Thymus (tissue), 14 donors: ENCODE measurements around the gene GCSAM. TPM values are rescaled to one million over a fixed set of nuclear protein-coding genes. Genes with fewer than 3 reads are reported as not detected.

Experiments used
- DNase-seq, 9 donors: peaks; one replicate each; pipeline ENCODE4 v3.0.0-alpha.2; 2013; ENCODE audit warnings: low spot score in 9 of 9, low read depth in 6 of 9, missing footprints in 1 of 9
- H3K27ac ChIP-seq, 2 donors: one replicate each; pipeline ENCODE4 v1.5.1; 2013; ENCODE audit warnings: control low read depth in 1 of 2, low read depth in 1 of 2, low read length in 1 of 2, mild to moderate bottlenecking in 1 of 2, moderate library complexity in 1 of 2
- H3K27me3 ChIP-seq, 2 donors: one replicate each; pipeline ENCODE4 v1.5.1; 2013; ENCODE audit warnings: low read length in 1 of 2; ENCODE audit not compliant: control insufficient read depth in 2 of 2, insufficient read depth in 1 of 2
- H3K36me3 ChIP-seq, 2 donors: one replicate each; pipeline ENCODE4 v1.5.1; 2013; ENCODE audit warnings: low read length in 1 of 2, mild to moderate bottlenecking in 1 of 2, moderate library complexity in 1 of 2; ENCODE audit not compliant: control insufficient read depth in 2 of 2, insufficient read depth in 2 of 2
- H3K4me1 ChIP-seq, 2 donors: one replicate each; pipeline ENCODE4 v1.5.1; 2013; ENCODE audit warnings: low read length in 2 of 2; ENCODE audit not compliant: control insufficient read depth in 2 of 2, insufficient read depth in 2 of 2
- H3K4me3 ChIP-seq, 2 donors: one replicate each; pipeline ENCODE4 v1.5.1; 2013; ENCODE audit warnings: low read length in 2 of 2, control low read depth in 1 of 2, mild to moderate bottlenecking in 1 of 2
- H3K9me3 ChIP-seq, 2 donors: one replicate each; pipeline ENCODE4 v1.5.1; 2013; ENCODE audit warnings: low read length in 1 of 2, mild to moderate bottlenecking in 1 of 2; ENCODE audit not compliant: control insufficient read depth in 2 of 2, insufficient read depth in 1 of 2
- WGBS: extraction: QIAGEN DNeasy Blood & Tissue Kit; methylation state at CpG from one replicate; pipeline ENCODE4 v1.1.7; 2013; 5-methylcytosine and 5-hydroxymethylcytosine counted together
- long read RNA-seq, 10 donors: transcript quantifications; one replicate each; lab custom pipeline, GENCODE V29; 2026
- polyA plus RNA-seq: library from polyadenylated mRNA; stranded (reverse); fragments of 200-250 nt; gene quantifications from one replicate; pipeline ENCODE4 v1.2.3, GENCODE V29; 2013
- total RNA-seq: library from RNA; stranded (reverse); fragments of 120-200 nt; gene quantifications from one replicate; pipeline ENCODE4 v1.2.4, GENCODE V29; 2013
- donor health status: healthy.

Gene GCSAM, protein sequence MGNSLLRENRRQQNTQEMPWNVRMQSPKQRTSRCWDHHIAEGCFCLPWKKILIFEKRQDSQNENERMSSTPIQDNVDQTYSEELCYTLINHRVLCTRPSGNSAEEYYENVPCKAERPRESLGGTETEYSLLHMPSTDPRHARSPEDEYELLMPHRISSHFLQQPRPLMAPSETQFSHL
- total RNA-seq = 40.1 TPM
- polyA plus RNA-seq = 18.0 TPM
- long read RNA-seq, donor 1, partial matches to known transcripts = 0 of 4 reads
- long read RNA-seq, donor 1, other reads (novel, unspliced or antisense) = 0 of 4 reads
- long read RNA-seq, donor 2, transcript GCSAM-201 (6 exons, 3,336 nt) = major isoform, 15 of 26 reads
- long read RNA-seq, donor 2, partial matches to known transcripts = 8 of 26 reads
- long read RNA-seq, donor 2, other reads (novel, unspliced or antisense) = 0 of 26 reads
- long read RNA-seq, donor 3, transcript GCSAM-201 (6 exons, 3,336 nt) = major isoform, 9 of 11 reads
- long read RNA-seq, donor 3, partial matches to known transcripts = 0 of 11 reads
- long read RNA-seq, donor 3, other reads (novel, unspliced or antisense) = 0 of 11 reads
- long read RNA-seq, donor 4, transcript GCSAM-201 (6 exons, 3,336 nt) = major isoform, 6 of 8 reads
- long read RNA-seq, donor 4, partial matches to known transcripts = 0 of 8 reads
- long read RNA-seq, donor 4, other reads (novel, unspliced or antisense) = 0 of 8 reads
- long read RNA-seq, donor 5, transcript GCSAM-201 (6 exons, 3,336 nt) = major isoform, 18 of 47 reads
- long read RNA-seq, donor 5, partial matches to known transcripts = 25 of 47 reads
- long read RNA-seq, donor 5, other reads (novel, unspliced or antisense) = 0 of 47 reads
- long read RNA-seq, donor 6, partial matches to known transcripts = 0 of 3 reads
- long read RNA-seq, donor 6, other reads (novel, unspliced or antisense) = 0 of 3 reads
- long read RNA-seq, donor 7, transcript GCSAM-201 (6 exons, 3,336 nt) = major isoform, 9 of 14 reads
- long read RNA-seq, donor 7, partial matches to known transcripts = 0 of 14 reads
- long read RNA-seq, donor 7, other reads (novel, unspliced or antisense) = 0 of 14 reads
- long read RNA-seq, donor 8, partial matches to known transcripts = 0 of 6 reads
- long read RNA-seq, donor 8, other reads (novel, unspliced or antisense) = 0 of 6 reads
- long read RNA-seq, donor 9, transcript GCSAM-201 (6 exons, 3,336 nt) = major isoform, 6 of 8 reads
- long read RNA-seq, donor 9, partial matches to known transcripts = 0 of 8 reads
- long read RNA-seq, donor 9, other reads (novel, unspliced or antisense) = 0 of 8 reads
- long read RNA-seq, donor 10, transcript GCSAM-201 (6 exons, 3,336 nt) = major isoform, 8 of 10 reads
- long read RNA-seq, donor 10, partial matches to known transcripts = 0 of 10 reads
- long read RNA-seq, donor 10, other reads (novel, unspliced or antisense) = 0 of 10 reads

DNA sequence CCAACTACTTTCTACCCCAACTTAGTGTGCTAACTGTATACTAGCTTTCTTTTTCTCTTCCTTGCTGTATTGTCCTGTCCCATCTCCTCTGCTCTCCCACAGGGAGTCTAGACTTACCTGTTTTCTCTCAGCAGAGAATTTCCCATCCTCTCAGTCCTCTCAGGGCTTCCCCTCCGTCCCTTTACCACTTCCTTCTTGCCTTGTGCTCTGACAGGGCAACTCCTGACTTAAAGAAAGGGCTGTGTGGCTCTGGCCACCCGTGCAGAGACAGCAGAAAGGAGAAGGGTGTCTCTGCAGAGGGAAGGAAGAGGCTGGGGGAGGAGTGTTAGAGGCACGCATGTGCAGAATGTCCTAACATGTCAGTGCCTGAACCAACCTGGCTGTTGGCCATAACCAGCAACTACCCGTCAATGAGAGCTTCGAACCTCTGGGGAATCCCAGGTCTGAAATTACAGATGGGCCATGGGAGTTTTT, at the start of gene GCSAM:
TSS of gene GCSAM (minus strand) at position 274 of the 474 bp plus-strand sequence. CDS start at position 146, 128 bp downstream.
- Histone ChIP-seq H3K4me1 (peaks cover 52 to 71% of the 10 kb centered on the region in 2 donors), H3K4me3 (peak within 1 kb of the TSS; percentile 55 to 59), H3K9me3 (no peaks in the 10 kb centered on the region), H3K36me3 (no peaks in the 10 kb centered on the region), H3K27ac (peak within 1 kb of the TSS; percentile 79 to 89), H3K27me3 (no peaks in the 10 kb centered on the region)
- WGBS = 3% methylated on average over 5 of the region's 5 CpGs
- peak in 3 of 9 donors; percentile 58 to 85 (median 67) for DNase-seq

DNA sequence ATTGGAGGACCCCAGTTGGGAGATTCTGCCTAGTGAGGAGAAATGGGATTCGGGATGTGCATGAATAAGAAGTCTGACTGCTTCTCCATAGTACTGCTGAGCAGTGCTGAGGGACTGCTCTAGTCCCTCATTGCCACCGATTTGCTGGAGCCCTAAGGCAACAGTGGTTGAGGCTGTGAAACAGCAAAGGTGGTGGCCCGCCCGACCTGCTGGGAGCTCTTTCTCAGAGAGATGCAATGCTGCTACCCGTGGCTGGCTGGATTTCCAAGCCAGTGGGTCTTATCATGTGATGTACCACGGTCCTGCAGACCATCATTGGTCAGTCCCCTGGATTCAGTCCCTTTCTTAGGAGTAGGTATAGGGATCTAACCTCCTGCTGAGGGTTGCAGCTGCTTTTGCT, 42.6 kb upstream of the GCSAM start:
- H3K27ac ChIP-seq = no peak overlapping the region
- H3K4me1 ChIP-seq = no peaks in the 10 kb centered on the region
- H3K4me3 ChIP-seq = no peak overlapping the region
- H3K36me3 ChIP-seq = no peaks in the 10 kb centered on the region
- no peaks in the 10 kb centered on the region for H3K27me3 ChIP-seq
- 95% methylated on average over 6 of the region's 6 CpGs for WGBS
- H3K9me3 ChIP-seq = no peaks in the 10 kb centered on the region
- DNase-seq = no peak

DNA sequence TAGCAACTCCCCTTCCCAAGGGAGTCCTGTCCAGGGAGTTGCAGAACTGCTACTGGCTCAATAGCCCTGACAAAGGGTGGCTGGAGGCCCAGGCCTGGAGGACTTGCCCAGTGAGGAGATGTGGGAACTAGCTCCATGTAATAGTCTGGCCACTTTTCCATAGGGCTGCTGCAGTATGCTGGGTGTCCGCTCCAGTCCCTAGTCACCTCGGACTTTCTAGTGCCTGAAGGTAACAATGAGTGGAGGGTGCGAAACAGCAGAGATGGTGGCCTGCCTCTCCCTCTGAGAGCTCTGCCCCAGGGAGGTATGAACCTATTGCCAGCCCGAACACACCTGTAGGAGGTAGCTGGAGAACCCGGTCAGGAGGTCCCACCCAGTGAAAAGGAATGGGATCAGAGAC, 42.0 kb upstream of the GCSAM start:
- Histone ChIP-seq H3K36me3 (no peaks in the 10 kb centered on the region), H3K9me3 (no peaks in the 10 kb centered on the region), H3K27me3 (no peaks in the 10 kb centered on the region), H3K4me3 (no peak overlapping the region), H3K27ac (no peak overlapping the region), H3K4me1 (no peaks in the 10 kb centered on the region)
- WGBS = 98% methylated on average over 5 of the region's 5 CpGs
- no peak for DNase-seq

DNA sequence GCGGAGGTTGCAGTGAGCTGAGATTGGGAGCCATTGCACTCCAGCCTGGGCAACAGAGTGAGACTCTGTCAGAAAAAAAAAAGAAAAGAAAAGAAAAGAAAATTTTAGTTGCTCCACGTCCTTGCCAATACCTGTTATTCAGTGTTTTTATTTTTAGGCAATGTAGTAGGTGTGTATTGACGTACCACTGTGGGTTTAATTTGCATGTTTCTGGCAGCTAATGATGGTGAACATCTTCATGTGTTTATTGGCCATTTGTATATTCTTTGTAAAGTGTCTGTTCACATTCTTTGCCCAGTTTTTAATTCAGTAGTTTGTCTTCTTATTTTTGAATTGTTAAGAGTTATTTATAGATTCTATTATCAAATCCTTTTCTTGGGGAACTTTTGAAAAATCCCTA, 38.1 kb upstream of the GCSAM start:
- DNase-seq = no peak
- Histone ChIP-seq H3K9me3 (peaks cover 0 to 2% of the 10 kb centered on the region in 2 donors), H3K27me3 (no peaks in the 10 kb centered on the region), H3K4me1 (no peaks in the 10 kb centered on the region), H3K4me3 (no peak overlapping the region), H3K36me3 (no peaks in the 10 kb centered on the region), H3K27ac (no peak overlapping the region)
- WGBS = 96% methylated on average over 3 of the region's 3 CpGs

DNA sequence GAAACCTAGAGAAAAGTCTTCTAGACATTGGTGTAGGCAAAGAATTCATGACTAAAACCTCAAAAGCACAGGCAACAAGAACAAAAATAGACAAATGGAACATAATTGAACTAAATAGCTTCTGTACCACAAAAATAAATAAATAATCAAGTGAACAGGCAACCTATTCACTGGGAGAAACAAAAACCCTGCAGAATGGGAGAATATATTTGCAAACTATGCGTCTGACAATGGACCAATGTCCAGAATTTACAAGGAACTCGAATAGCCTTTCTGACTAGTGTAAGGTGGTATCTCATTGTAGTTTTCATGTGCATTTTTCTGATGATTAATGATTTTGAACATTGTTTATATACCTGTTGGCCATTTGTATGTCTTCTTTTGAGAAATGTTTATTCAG, 37.0 kb upstream of the GCSAM start:
- H3K27me3 ChIP-seq = no peaks in the 10 kb centered on the region
- H3K36me3 ChIP-seq = no peaks in the 10 kb centered on the region
- no peak for DNase-seq
- H3K9me3 ChIP-seq = peaks cover 2 to 10% of the 10 kb centered on the region in 2 donors
- H3K4me3 ChIP-seq = no peak overlapping the region
- no peaks in the 10 kb centered on the region for H3K4me1 ChIP-seq
- no peak overlapping the region for H3K27ac ChIP-seq
- WGBS = 98% methylated on average over 2 of the region's 2 CpGs

DNA sequence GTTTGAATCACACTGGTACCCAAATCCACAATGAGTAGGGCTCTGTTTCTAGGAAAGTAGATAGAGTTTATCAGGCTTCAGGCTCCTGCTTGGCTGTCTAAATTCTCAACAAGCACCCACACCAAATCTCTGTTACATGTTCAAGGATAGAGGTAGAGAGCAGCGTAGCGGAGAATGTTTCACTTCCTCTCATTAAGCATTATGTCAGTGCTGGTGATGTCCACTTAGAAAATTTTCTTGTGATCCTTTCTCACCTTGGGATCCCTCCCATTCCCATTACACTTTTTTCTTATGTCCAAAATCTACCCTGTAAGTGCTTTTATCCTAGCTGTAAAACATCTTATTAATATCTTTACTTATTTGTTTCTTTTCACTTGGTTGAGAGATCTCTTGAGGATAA, 34.7 kb upstream of the GCSAM start:
- WGBS = 98% methylated on average over 2 of the region's 2 CpGs
- Histone ChIP-seq H3K27me3 (no peaks in the 10 kb centered on the region), H3K36me3 (no peaks in the 10 kb centered on the region), H3K27ac (no peak overlapping the region), H3K9me3 (peaks cover 2 to 10% of the 10 kb centered on the region in 2 donors), H3K4me3 (no peak overlapping the region), H3K4me1 (no peaks in the 10 kb centered on the region)
- DNase-seq = no peak

DNA sequence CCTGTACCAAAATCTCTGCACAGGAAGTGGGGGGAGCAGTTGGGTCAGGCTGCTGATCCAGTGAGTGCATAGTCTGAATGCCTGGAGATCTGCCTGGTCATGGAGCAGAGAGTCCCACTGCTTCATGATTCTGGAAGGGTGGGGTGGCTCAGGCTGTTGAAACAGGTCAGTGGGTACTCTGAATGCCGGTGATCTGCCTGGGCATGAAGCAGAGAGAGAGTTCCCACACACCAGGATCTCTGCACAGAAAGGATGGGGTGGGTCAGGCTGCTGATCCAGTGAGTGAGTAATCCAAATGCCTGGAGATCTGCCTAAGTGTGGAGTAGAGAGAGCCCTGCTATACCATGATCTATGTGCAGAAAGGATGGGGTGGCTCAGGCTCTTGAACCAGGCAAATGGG, 16.1 kb upstream of the GCSAM start:
- Histone ChIP-seq H3K4me1 (no peaks in the 10 kb centered on the region), H3K27me3 (no peaks in the 10 kb centered on the region), H3K27ac (no peak overlapping the region), H3K9me3 (peaks cover 0 to 15% of the 10 kb centered on the region in 2 donors), H3K4me3 (no peak overlapping the region), H3K36me3 (no peaks in the 10 kb centered on the region)
- no peak for DNase-seq
- 98% methylated on average over 1 of the region's 1 CpG for WGBS

DNA sequence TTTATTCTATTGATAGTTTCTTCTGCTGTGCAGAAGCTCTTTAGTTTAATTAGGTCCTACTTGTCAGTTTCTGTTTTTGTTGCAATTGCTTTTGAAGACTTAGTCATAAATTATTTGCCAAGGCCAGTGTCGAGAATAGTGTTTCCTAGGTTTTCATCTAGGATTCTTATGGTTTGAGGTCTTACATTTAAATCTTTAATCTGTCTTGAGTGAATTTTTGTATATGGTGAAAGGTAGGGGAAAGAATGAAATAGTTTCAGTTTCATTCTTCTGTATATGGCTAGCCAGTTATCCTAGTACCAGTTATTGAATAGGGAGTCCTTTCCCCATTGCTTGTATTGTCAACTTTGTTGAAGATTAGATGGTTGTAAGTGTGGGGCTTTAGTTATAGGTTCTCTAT, 10.6 kb upstream of the GCSAM start:
- peaks cover 0 to 3% of the 10 kb centered on the region in 2 donors for H3K9me3 ChIP-seq
- H3K27ac ChIP-seq = no peak overlapping the region
- no peaks in the 10 kb centered on the region for H3K4me1 ChIP-seq
- H3K36me3 ChIP-seq = no peaks in the 10 kb centered on the region
- WGBS = 69% methylated on average over 1 of the region's 1 CpG
- no peaks in the 10 kb centered on the region for H3K27me3 ChIP-seq
- no peak overlapping the region for H3K4me3 ChIP-seq
- DNase-seq = no peak
